Spleen (tissue), 11 donors: ENCODE measurements around the gene DICER1. TPM values are rescaled to one million over a fixed set of nuclear protein-coding genes. Genes with fewer than 3 reads are reported as not detected.

ENCODE experiments used
- DNase-seq: peaks from one replicate; pipeline ENCODE4 v3.0.0-alpha.2; 2020
- H3K27ac ChIP-seq, 8 donors: fragments of 200-600 bp; sonication (generic) in 7 of 8; 1 replicate in 4 of 8; 2 replicates in 4 of 8; pipeline versions ENCODE4 v1.5.0 to v1.8.0; 2016 to 2021; ENCODE audit warnings: inconsistent platforms in 4 of 8, mild to moderate bottlenecking in 4 of 8, moderate library complexity in 1 of 8
- H3K27me3 ChIP-seq, 7 donors: fragments of 200-600 bp; sonication (generic) in 6 of 7; replicated peaks in 1 of 7; 1 replicate in 4 of 7; 2 replicates in 3 of 7; pipeline versions ENCODE4 v1.5.0 to v1.8.0; 2016 to 2021; ENCODE audit warnings: inconsistent platforms in 3 of 7, mild to moderate bottlenecking in 1 of 7
- H3K36me3 ChIP-seq, 6 donors: fragments of 200-600 bp; sonication (generic) in 5 of 6; 1 replicate in 4 of 6; 2 replicates in 2 of 6; pipeline versions ENCODE4 v1.5.0 to v1.8.0; 2016 to 2021; ENCODE audit warnings: inconsistent platforms in 2 of 6
- H3K4me1 ChIP-seq, 6 donors: fragments of 200-600 bp; sonication (generic) in 5 of 6; 1 replicate in 3 of 6; 2 replicates in 3 of 6; pipeline versions ENCODE4 v1.5.0 to v1.8.0; 2016 to 2021; ENCODE audit warnings: inconsistent platforms in 3 of 6
- H3K4me3 ChIP-seq, 8 donors: fragments of 200-600 bp; sonication (generic) in 7 of 8; 1 replicate in 4 of 8; 2 replicates in 4 of 8; pipeline versions ENCODE4 v1.5.0 to v1.8.0; 2016 to 2021; ENCODE audit warnings: inconsistent platforms in 4 of 8, mild to moderate bottlenecking in 4 of 8, moderate library complexity in 2 of 8
- H3K9me3 ChIP-seq, 8 donors: fragments of 200-600 bp; sonication (generic) in 7 of 8; 1 replicate in 4 of 8; 2 replicates in 4 of 8; pipeline versions ENCODE4 v1.5.0 to v1.8.0; 2016 to 2021; ENCODE audit warnings: inconsistent platforms in 4 of 8
- POLR2A ChIP-seq, 3 donors: fragments of 450-650 bp; IDR thresholded peaks; one replicate each; pipeline ENCODE4 v1.5.1; 2017; ENCODE audit warnings: antibody characterized with exemption in 3 of 3, mild to moderate bottlenecking in 1 of 3
- POLR2AphosphoS5 ChIP-seq, 3 donors: sonication (generic); formaldehyde crosslinking; IDR thresholded peaks; one replicate each; pipeline ENCODE4 v1.5.1; 2017; ENCODE audit warnings: antibody characterized with exemption in 3 of 3
- WGBS, 5 donors: extraction: QIAGEN DNeasy Blood & Tissue Kit in 3 of 5; methylation state at CpG; one replicate each; pipeline versions ENCODE4 v1.1.5 to v1.1.7; 2013 to 2018; 5-methylcytosine and 5-hydroxymethylcytosine counted together
- intact Hi-C: fragments of 100-400 bp; cut with DNase I; formaldehyde crosslinking; loops from one replicate; pipeline ENCODE4 v1.15.0; 2023; ENCODE audit warnings: low total_unique reads
- polyA plus RNA-seq, 3 donors: library from polyadenylated mRNA; stranded (reverse); fragments of 200-250 nt; gene quantifications; one replicate each; pipeline ENCODE4 v1.2.1, GENCODE V29; 2013
- total RNA-seq, 7 donors: library from RNA; depleted of rRNA in 3 of 7; stranded (reverse); fragments of >200 nt in 3 of 7; fragmentation: NEBNext Ultra II Directional in 4 of 7; extraction: Animal tissue kit (Norgen Biotek cat#: 25700) in 4 of 7; gene quantifications; one replicate each; pipeline versions ENCODE4 v1.1.0 to v1.2.1, GENCODE V29; 2016 to 2021
- TF ChIP-seq, protein P1 (sequence below), 11 experiments: fragments of 200-600 bp in 7 of 11; fragments of 450-650 bp in 4 of 11; sonication (generic) in 4 of 11; IDR thresholded peaks in 8 of 11; conservative IDR thresholded peaks in 3 of 11; 1 replicate in 7 of 11; 2 replicates in 4 of 11; pipeline versions ENCODE4 v1.4.0 to v1.8.0; 2016 to 2021; ENCODE audit warnings: antibody characterized with exemption in 11 of 11, inconsistent platforms in 4 of 11, mild to moderate bottlenecking in 1 of 11
- donor health status: healthy with polysubstance abuse.
- donor health status: DM: no; HTN: no; CAD: no; lungs with moderate emphysema.
- donor health status: DM: no; HTN: no; CAD: no.
- donor health status: Bipolar disorder and iron deficiency.
- donor health status: healthy.
- donor health status: DM: no; HTN: no; CAD: no.
- donor health status: DM: yes; HTN: yes; CAD: no.

Gene DICER1
- total and polyA plus RNA-seq, 10 donors: 7.1 to 124 (median 73.5) TPM

GRCh38 chr14:95064734-95065133 lies 92.6 kb downstream of the DICER1 start:
- TF ChIP-seq POLR2AphosphoS5 (IDR thresholded peaks at IDR 0.05) (no peak), POLR2A (IDR thresholded peaks at IDR 0.05) (no peak)
- TF ChIP-seq, protein P1, sequence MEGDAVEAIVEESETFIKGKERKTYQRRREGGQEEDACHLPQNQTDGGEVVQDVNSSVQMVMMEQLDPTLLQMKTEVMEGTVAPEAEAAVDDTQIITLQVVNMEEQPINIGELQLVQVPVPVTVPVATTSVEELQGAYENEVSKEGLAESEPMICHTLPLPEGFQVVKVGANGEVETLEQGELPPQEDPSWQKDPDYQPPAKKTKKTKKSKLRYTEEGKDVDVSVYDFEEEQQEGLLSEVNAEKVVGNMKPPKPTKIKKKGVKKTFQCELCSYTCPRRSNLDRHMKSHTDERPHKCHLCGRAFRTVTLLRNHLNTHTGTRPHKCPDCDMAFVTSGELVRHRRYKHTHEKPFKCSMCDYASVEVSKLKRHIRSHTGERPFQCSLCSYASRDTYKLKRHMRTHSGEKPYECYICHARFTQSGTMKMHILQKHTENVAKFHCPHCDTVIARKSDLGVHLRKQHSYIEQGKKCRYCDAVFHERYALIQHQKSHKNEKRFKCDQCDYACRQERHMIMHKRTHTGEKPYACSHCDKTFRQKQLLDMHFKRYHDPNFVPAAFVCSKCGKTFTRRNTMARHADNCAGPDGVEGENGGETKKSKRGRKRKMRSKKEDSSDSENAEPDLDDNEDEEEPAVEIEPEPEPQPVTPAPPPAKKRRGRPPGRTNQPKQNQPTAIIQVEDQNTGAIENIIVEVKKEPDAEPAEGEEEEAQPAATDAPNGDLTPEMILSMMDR (IDR thresholded peaks at IDR 0.05 in 8 of 11, conservative IDR thresholded peaks at IDR 0.05 in 3 of 11): no peak
- peaks cover 0 to 24% (median 0%) of the 10 kb centered on the region in 7 donors for H3K27me3 ChIP-seq
- DNase-seq: no peak
- H3K9me3 ChIP-seq: no peaks in the 10 kb centered on the region
- H3K4me3 ChIP-seq: no peak overlapping the region
- WGBS, 5 donors: 93 to 97% (median 95%) methylated on average over 2 of the region's 2 CpGs
- intact Hi-C loops: no loop called here
- H3K27ac ChIP-seq: no peak overlapping the region
- no peaks in the 10 kb centered on the region for H3K4me1 ChIP-seq
- H3K36me3 ChIP-seq: no peaks in the 10 kb centered on the region

- Histone ChIP-seq H3K9me3 (no peaks in the 10 kb centered on the region), H3K36me3 (no peaks in the 10 kb centered on the region), H3K4me1 (no peaks in the 10 kb centered on the region), H3K27me3 (peaks cover 0 to 19% (median 0%) of the 10 kb centered on the region in 7 donors), H3K27ac (no peak overlapping the region), H3K4me3 (no peak overlapping the region)
- WGBS, 5 donors: 86 to 95% (median 92%) methylated on average over 6 of the region's 6 CpGs
- TF ChIP-seq POLR2A (IDR thresholded peaks at IDR 0.05) (no peak), POLR2AphosphoS5 (IDR thresholded peaks at IDR 0.05) (no peak)
- TF ChIP-seq, protein P1 (IDR thresholded peaks at IDR 0.05 in 8 of 11, conservative IDR thresholded peaks at IDR 0.05 in 3 of 11): no peak
- no peak for DNase-seq
- intact Hi-C loops: no loop called here
Observed at GRCh38 chr14:95064256-95064655, 93.1 kb downstream of the DICER1 start.

GRCh38 chr14:95063391-95063790 lies 93.9 kb downstream of the DICER1 start:
- DNase-seq: no peak
- H3K27ac ChIP-seq: no peak overlapping the region
- intact Hi-C loops: no loop called here
- no peaks in the 10 kb centered on the region for H3K4me1 ChIP-seq
- H3K27me3 ChIP-seq: peaks cover 0 to 12% (median 0%) of the 10 kb centered on the region in 7 donors
- H3K4me3 ChIP-seq: no peak overlapping the region
- no peaks in the 10 kb centered on the region for H3K9me3 ChIP-seq
- WGBS, 5 donors: 42 to 72% (median 64%) methylated on average over 5 of the region's 5 CpGs
- TF ChIP-seq, protein P1 (IDR thresholded peaks at IDR 0.05 in 8 of 11, conservative IDR thresholded peaks at IDR 0.05 in 3 of 11): no peak
- no peaks in the 10 kb centered on the region for H3K36me3 ChIP-seq

- Histone ChIP-seq H3K36me3 (no peaks in the 10 kb centered on the region), H3K9me3 (no peaks in the 10 kb centered on the region), H3K4me3 (no peak overlapping the region), H3K27me3 (peaks cover 0 to 12% (median 0%) of the 10 kb centered on the region in 7 donors), H3K27ac (no peak overlapping the region), H3K4me1 (no peaks in the 10 kb centered on the region)
- no peak for DNase-seq
- TF ChIP-seq, protein P1 (IDR thresholded peaks at IDR 0.05 in 8 of 11, conservative IDR thresholded peaks at IDR 0.05 in 3 of 11): no peak
- TF ChIP-seq POLR2AphosphoS5 (IDR thresholded peaks at IDR 0.05) (no peak), POLR2A (IDR thresholded peaks at IDR 0.05) (no peak)
- intact Hi-C loops: no loop called here
- WGBS, 5 donors: 68 to 80% (median 77%) methylated on average over 5 of the region's 5 CpGs
Observed at GRCh38 chr14:95062946-95063345, 94.4 kb downstream of the DICER1 start.
